Adipocyte (in vitro differentiated cells): ENCODE measurements around the gene TRMT1.
A peak's percentile ranks its signal among the peaks of the same experiment; 100 is the strongest.

Experiments used
- DNase-seq: peaks from one replicate; pipeline ENCODE4 v3.0.0-alpha.2; 2015; ENCODE audit warnings: low read depth
- H3K27me3 ChIP-seq: replicated peaks from 2 replicates; pipeline ENCODE4 v1.7.0; 2013; ENCODE audit warnings: mild to moderate bottlenecking, low read length, moderate library complexity; ENCODE audit not compliant: control insufficient read depth, insufficient read depth
- H3K36me3 ChIP-seq: 2 replicates; pipeline ENCODE4 v1.7.0; 2013; ENCODE audit warnings: low read length, mild to moderate bottlenecking, moderate library complexity; ENCODE audit not compliant: control insufficient read depth, insufficient read depth, severe bottlenecking
- H3K4me1 ChIP-seq: 2 replicates; pipeline ENCODE4 v1.7.0; 2013; ENCODE audit warnings: mild to moderate bottlenecking, low read length, moderate library complexity; ENCODE audit not compliant: control insufficient read depth, insufficient read depth
- H3K4me3 ChIP-seq: 2 replicates; pipeline ENCODE4 v1.7.0; 2013; ENCODE audit warnings: mild to moderate bottlenecking, low read length, moderate library complexity
- H3K9ac ChIP-seq: 2 replicates; pipeline ENCODE4 v1.7.0; 2013; ENCODE audit warnings: mild to moderate bottlenecking, low read length, moderate library complexity
- H3K9me3 ChIP-seq: 2 replicates; pipeline ENCODE4 v1.7.0; 2013; ENCODE audit warnings: mild to moderate bottlenecking, low read length, moderate library complexity; ENCODE audit not compliant: control insufficient read depth

TRMT1 gene

GRCh38 chr19:13079542-13079986 is 37.0 kb downstream of the TRMT1 start:
- Histone ChIP-seq H3K36me3 (peaks cover 78% of the 10 kb centered on the region), H3K27me3 (no peaks in the 10 kb centered on the region), H3K9me3 (no peaks in the 10 kb centered on the region), H3K4me1 (peaks cover 57% of the 10 kb centered on the region), H3K9ac (peak overlapping the region; percentile 68), H3K4me3 (peak overlapping the region; percentile 10)
- DNase-seq, result peak; percentile 80

DNA sequence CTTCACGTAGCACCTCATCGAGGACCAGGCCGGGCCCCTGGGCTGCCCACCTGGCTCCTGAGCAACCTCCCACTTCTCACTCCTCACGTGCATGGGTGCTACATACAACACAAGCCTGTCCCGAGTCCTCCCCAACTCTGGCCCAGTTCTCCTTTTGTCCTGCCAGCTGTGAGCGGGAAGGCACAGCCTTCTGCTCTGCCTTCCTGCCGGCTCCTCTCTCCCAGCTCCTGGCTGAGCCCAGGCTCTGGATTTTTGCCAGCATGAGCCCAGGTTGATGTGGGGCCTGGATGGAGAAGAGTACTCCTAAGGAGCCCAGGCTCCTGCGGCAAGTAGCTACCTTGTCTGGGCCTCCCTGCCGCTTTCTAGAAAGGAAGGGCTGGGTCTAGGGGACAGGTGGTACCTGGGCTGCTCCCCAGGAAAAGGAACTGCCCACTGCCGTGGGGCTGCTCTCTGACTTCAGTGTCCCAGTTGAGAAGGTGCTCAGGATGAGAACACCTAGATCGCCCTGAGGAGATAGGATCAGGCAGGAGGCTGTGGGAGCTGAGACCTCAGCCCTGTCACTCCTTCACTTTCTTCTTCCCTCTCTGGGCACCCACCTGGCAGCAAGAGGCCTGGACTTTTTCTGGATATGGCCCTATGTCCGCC is 37.5 kb downstream of the TRMT1 start:
- Histone ChIP-seq H3K4me3 (peak overlapping the region; percentile 10), H3K9ac (peak overlapping the region; percentile 68), H3K36me3 (peaks cover 80% of the 10 kb centered on the region), H3K27me3 (no peaks in the 10 kb centered on the region), H3K9me3 (no peaks in the 10 kb centered on the region), H3K4me1 (peaks cover 57% of the 10 kb centered on the region)
- DNase-seq, result no peak

DNA sequence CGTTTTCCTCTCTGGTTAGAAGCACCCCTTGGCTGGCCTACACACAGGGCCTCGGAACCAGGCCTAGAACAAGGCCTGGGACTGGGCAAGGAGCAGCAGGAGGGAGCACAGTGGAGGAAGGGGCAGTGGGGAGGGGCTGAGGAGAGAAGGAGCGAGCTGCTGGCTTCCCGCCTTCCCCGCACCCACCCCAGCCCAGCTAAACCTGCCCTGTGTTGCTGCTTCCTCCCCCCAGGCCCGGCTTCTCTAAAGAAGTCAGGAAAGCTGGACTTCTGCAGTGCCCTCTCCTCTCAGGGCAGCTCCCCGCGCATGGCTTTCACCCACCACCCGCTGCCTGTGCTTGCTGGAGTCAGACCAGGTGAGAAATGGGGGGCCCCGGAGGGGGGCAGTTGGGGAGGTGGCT is 38.2 kb downstream of the TRMT1 start:
- Histone ChIP-seq H3K4me1 (peaks cover 57% of the 10 kb centered on the region), H3K9ac (peak overlapping the region; percentile 68), H3K27me3 (no peaks in the 10 kb centered on the region), H3K36me3 (peaks cover 80% of the 10 kb centered on the region), H3K4me3 (no peak overlapping the region), H3K9me3 (no peaks in the 10 kb centered on the region)
- no peak for DNase-seq

DNA sequence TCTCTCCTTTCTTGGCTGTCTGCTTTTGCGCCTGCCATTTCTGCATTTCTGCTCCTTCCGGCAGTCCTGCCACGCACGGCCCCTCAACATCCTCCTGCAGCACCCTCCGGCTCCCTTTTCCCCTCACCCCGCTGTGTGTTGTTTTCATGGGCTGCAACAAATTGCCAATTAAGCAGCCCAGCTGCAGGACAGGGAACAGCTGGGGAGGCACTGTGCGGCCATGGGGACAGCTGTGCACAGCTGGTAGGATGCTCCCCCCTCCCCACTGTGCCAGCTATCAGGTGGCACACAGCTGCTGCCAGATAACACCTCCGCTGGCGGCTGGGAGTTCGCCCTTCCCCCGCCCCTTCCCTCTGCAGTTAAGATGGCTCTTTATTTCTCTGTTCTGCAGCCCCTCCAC is 39.3 kb downstream of the TRMT1 start:
- no peaks in the 10 kb centered on the region for H3K9me3 ChIP-seq
- H3K9ac ChIP-seq, result peak overlapping the region; percentile 43
- peaks cover 74% of the 10 kb centered on the region for H3K36me3 ChIP-seq
- H3K27me3 ChIP-seq, result no peaks in the 10 kb centered on the region
- no peak overlapping the region for H3K4me3 ChIP-seq
- H3K4me1 ChIP-seq, result peaks cover 47% of the 10 kb centered on the region
- DNase-seq, result no peak

- no peak overlapping the region for H3K4me3 ChIP-seq
- peak overlapping the region; percentile 43 for H3K9ac ChIP-seq
- no peaks in the 10 kb centered on the region for H3K9me3 ChIP-seq
- peaks cover 72% of the 10 kb centered on the region for H3K36me3 ChIP-seq
- no peaks in the 10 kb centered on the region for H3K27me3 ChIP-seq
- no peak for DNase-seq
- H3K4me1 ChIP-seq, result peaks cover 43% of the 10 kb centered on the region
Observed at GRCh38 chr19:13076787-13077186, 39.8 kb downstream of the TRMT1 start.

- no peak for DNase-seq
- peaks cover 67% of the 10 kb centered on the region for H3K36me3 ChIP-seq
- peaks cover 43% of the 10 kb centered on the region for H3K4me1 ChIP-seq
- no peaks in the 10 kb centered on the region for H3K9me3 ChIP-seq
- H3K27me3 ChIP-seq, result no peaks in the 10 kb centered on the region
- peak overlapping the region; percentile 43 for H3K9ac ChIP-seq
- H3K4me3 ChIP-seq, result no peak overlapping the region
Observed at GRCh38 chr19:13076320-13076719, 40.2 kb downstream of the TRMT1 start.

DNA sequence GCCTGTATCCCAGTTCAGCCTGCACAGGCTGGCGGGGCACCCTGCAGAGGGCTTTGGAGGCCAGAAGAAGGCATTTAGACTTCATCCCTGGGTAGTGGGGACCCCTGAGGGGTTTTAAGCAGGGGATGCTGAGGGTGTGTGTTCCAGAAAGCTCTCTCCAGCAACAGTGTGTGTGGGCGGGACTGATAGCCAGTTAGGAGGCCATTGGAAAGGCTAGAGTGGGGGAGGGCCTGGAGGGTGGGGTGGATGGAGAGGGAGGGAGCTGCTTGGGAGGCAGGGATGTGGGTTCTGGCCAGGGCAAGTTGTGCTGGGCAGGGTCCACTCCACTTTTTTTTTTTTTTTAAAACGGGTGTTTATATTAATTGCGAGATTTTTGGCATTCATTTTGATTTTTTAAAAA is 42.2 kb downstream of the TRMT1 start:
- no peaks in the 10 kb centered on the region for H3K27me3 ChIP-seq
- peak overlapping the region; percentile 10 for H3K9ac ChIP-seq
- DNase-seq, result no peak

GRCh38 chr19:13073263-13073662 is 43.3 kb downstream of the TRMT1 start:
- H3K4me3 ChIP-seq, result no peak overlapping the region
- no peaks in the 10 kb centered on the region for H3K9me3 ChIP-seq
- no peaks in the 10 kb centered on the region for H3K27me3 ChIP-seq
- peak overlapping the region; percentile 13 for H3K9ac ChIP-seq
- peaks cover 46% of the 10 kb centered on the region for H3K36me3 ChIP-seq
- DNase-seq, result no peak
- H3K4me1 ChIP-seq, result peaks cover 39% of the 10 kb centered on the region

More for the DNA sequence above, 42.2 kb downstream of the TRMT1 start:
- no peak overlapping the region for H3K4me3 ChIP-seq
- peaks cover 45% of the 10 kb centered on the region for H3K4me1 ChIP-seq
- H3K9me3 ChIP-seq, result no peaks in the 10 kb centered on the region
- H3K36me3 ChIP-seq, result peaks cover 56% of the 10 kb centered on the region

DNA sequence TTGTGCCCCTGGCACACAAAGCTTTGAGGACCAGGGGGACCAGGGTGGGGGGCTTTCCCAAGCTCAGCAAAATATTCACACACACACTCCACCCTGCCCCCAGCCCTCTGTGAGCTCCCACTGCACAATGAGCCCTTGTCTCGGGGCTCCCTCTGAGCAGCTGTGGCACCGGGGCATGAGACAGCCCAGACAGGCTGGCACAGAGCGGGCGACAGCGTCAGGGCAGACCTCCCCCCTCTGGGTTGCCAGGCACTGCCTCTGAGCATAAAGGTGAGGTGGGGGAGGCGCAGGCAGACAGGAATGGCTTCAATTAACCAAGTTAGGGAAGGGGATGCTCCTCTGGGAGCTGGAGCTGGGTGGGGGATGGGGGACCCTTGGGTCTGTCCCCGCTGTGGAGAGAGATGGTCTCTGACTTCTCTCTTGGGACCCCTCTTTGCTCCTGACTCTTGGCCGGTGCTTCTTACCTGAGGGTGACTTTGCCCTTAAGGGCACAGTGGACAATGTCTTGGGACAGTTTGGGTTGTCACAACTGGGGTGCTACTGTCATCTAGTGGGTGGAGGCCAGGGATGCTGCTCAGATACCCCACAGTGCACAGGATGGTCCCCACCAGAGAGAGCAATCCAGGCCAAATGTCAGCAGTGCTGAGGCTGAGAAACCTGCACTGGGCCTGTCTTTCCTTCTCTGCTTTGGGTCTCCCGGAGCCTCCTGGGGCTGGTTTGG is 44.2 kb downstream of the TRMT1 start:
- Histone ChIP-seq H3K9ac (no peak overlapping the region), H3K36me3 (peaks cover 37% of the 10 kb centered on the region), H3K27me3 (no peaks in the 10 kb centered on the region), H3K9me3 (no peaks in the 10 kb centered on the region), H3K4me1 (peaks cover 36% of the 10 kb centered on the region), H3K4me3 (no peak overlapping the region)
- DNase-seq, result no peak

DNA sequence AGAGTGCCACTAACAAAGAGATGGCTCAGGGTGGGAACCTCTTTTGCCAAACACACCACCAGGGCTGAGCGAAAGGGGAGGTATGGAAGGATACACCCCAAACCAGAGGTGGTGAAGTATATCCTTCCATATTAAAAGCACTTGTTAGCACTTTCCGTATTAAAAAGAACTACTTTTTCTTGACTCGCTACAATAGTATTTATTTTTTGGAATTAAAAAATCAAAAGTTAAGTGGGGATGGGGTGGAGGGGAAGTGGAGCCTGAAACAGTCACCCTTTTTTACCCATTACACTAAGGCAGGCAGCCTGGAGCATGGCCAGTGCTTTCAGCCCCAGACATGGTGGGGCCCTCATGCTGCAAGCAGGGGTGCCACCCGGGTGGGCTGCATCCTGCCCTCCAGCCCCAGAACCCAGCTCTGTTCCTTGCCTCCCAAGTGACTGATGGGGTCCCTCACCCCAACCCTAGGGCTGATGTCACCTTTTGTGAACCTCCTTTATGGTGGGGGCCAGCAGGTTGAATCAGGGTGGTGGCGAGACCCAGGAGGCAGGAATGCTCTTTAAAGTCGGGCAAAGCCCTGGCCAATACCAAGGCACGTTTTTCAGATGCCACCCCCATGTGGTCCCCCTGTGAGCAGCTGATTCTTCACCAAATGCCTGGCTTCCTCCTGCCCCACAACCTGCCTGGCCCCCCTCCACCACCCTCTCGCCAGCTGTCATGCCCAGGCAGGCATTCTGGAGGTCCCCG is 44.9 kb downstream of the TRMT1 start:
- H3K27me3 ChIP-seq, result no peaks in the 10 kb centered on the region

DNA sequence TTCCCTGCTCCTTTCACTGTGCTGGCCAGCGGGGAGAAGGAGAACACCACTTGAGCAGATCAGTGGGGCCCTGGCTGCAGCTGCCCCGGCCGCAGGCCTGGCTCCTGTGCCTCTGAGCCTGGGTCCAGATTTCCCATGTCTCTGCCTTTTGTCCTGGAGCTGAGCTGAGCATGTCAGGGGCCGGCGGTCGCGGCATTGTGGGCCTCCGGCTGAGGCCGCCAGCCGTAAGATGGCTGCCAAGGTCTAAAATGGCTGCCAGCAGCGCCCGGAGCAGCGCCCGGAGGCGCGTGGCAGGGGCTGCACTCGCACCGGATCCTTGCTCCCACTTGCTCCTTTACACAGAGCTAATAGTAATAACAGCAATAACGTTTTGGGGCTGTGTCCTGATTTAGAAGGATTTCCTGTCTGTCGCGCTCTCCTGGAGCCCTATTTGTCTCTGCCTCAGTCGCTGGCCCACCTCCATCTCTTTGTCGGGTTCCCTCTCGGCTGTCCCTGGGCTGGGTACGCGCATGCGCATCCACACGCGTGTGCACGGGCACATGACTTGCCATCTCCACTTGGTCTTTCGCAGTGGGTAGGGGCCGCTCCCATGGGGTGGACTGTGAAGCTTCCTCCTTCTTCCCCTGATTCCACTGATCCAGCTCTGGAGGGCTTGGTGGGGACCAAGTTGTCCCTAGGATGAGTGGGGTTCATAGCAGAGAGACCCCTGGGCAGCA is 46.0 kb downstream of the TRMT1 start:
- H3K27me3 ChIP-seq, result no peaks in the 10 kb centered on the region
- no peak overlapping the region for H3K4me3 ChIP-seq
- H3K36me3 ChIP-seq, result peaks cover 23% of the 10 kb centered on the region
- no peak for DNase-seq
- no peaks in the 10 kb centered on the region for H3K9me3 ChIP-seq
- H3K4me1 ChIP-seq, result peaks cover 39% of the 10 kb centered on the region
- peak overlapping the region; percentile 69 for H3K9ac ChIP-seq

More for the DNA sequence above, 44.9 kb downstream of the TRMT1 start:
- H3K4me3 ChIP-seq, result no peak overlapping the region
- H3K4me1 ChIP-seq, result peaks cover 36% of the 10 kb centered on the region
- no peaks in the 10 kb centered on the region for H3K9me3 ChIP-seq
- H3K9ac ChIP-seq, result no peak overlapping the region
- H3K36me3 ChIP-seq, result peaks cover 33% of the 10 kb centered on the region
- no peak for DNase-seq
